Panc1 (cell line): ENCODE measurements around the gene LYPD6.

Source experiments
- SIN3A ChIP-seq: IDR thresholded peaks from 2 replicates; pipeline ENCODE4 v1.6.1; 2012; ENCODE audit warnings: low read depth, mild to moderate bottlenecking, low read length, moderate library complexity, borderline replicate concordance; ENCODE audit not compliant: insufficient read depth
- TF ChIP-seq, protein P1 (sequence below): fragments of 450-650 bp; IDR thresholded peaks from 2 replicates; pipeline ENCODE4 v1.5.1; 2017; ENCODE audit warnings: mild to moderate bottlenecking

DNA sequence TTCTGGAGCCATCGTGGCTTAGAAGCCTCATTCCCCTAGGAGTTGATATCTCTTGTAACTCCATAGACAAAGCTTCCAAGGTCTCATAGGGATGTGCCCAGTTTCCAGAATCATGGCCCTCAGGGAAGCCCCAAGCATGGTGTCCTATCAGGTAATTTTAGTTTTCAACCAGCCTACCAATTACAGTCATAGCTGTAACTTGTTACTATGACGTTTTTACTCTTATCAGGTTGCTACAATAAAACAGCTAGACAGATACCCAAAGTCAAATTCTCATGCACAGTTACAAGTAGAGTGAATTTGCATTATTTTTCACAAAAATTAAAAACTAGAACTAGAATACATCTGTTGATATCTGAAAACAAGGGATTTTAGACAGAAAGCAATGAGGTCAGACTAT is 8.9 kb downstream of the LYPD6 start:
- TF ChIP-seq, protein P1, sequence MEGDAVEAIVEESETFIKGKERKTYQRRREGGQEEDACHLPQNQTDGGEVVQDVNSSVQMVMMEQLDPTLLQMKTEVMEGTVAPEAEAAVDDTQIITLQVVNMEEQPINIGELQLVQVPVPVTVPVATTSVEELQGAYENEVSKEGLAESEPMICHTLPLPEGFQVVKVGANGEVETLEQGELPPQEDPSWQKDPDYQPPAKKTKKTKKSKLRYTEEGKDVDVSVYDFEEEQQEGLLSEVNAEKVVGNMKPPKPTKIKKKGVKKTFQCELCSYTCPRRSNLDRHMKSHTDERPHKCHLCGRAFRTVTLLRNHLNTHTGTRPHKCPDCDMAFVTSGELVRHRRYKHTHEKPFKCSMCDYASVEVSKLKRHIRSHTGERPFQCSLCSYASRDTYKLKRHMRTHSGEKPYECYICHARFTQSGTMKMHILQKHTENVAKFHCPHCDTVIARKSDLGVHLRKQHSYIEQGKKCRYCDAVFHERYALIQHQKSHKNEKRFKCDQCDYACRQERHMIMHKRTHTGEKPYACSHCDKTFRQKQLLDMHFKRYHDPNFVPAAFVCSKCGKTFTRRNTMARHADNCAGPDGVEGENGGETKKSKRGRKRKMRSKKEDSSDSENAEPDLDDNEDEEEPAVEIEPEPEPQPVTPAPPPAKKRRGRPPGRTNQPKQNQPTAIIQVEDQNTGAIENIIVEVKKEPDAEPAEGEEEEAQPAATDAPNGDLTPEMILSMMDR, result no peak
- TF ChIP-seq SIN3A, result no peak
